Panc1 (cell line): Measurements from ENCODE around the gene PODNL1. TPM values are rescaled to one million over a fixed set of nuclear protein-coding genes. Genes with fewer than 3 reads are reported as not detected.

Experiments
- ATAC-seq: fragments of 200-7000 bp; cut with Tn5 transposase; 2 replicates; pipeline ENCODE4 v1.9.1; 2020; ENCODE audit warnings: mild to moderate bottlenecking, moderate library complexity
- BruUV-seq: library from RNA; stranded (reverse); fragments of 400-500 nt; replicated peaks from 2 replicates; lab custom pipeline; 2021; lab: Mats Ljungman, UMichigan
- CTCF ChIA-PET: fragments of 300-600 bp; sonication (Branson Sonifier 250); formaldehyde crosslinking; loops from one replicate; lab custom pipeline; 2022; ENCODE audit warnings: antibody characterized with exemption; lab: Charles Lee
- POLR2A ChIA-PET: fragments of 300-600 bp; sonication (Branson Sonifier 250); formaldehyde crosslinking; loops from one replicate; lab custom pipeline; 2022; ENCODE audit warnings: antibody characterized with exemption; lab: Charles Lee
- DNase-seq: peaks from one replicate; pipeline ENCODE4 v3.0.0-alpha.2; 2010; ENCODE audit warnings: low read depth, low spot score
- H3K27ac ChIP-seq: 2 replicates; pipeline ENCODE4 v1.5.1; 2011; ENCODE audit warnings: mild to moderate bottlenecking, low read length, inconsistent platforms
- H3K27me3 ChIP-seq: fragments of 200-500 bp; sonication (Bioruptor generic); 2 replicates; pipeline ENCODE4 v1.6.0; 2014; ENCODE audit warnings: low read length, inconsistent platforms; ENCODE audit not compliant: control insufficient read depth, insufficient read depth
- H3K36me3 ChIP-seq: fragments of 200-500 bp; sonication (Bioruptor generic); 2 replicates; pipeline ENCODE4 v1.5.1; 2014; ENCODE audit warnings: inconsistent platforms, mild to moderate bottlenecking, low read length, moderate library complexity; ENCODE audit not compliant: control insufficient read depth, insufficient read depth
- H3K4me1 ChIP-seq: 2 replicates; pipeline ENCODE4 v1.5.1; 2011; ENCODE audit warnings: inconsistent platforms, mild to moderate bottlenecking, low read length, moderate library complexity; ENCODE audit not compliant: control insufficient read depth, insufficient read depth
- H3K4me3 ChIP-seq, 2 experiments: 2 replicates each; pipeline ENCODE4 v1.5.1; 2011 to 2012; ENCODE audit warnings: low read depth in 2 of 2, low read length in 2 of 2, mild to moderate bottlenecking in 2 of 2, inconsistent platforms in 1 of 2, moderate library complexity in 1 of 2
- H3K9me3 ChIP-seq: fragments of 200-500 bp; sonication (Bioruptor generic); 2 replicates; pipeline ENCODE4 v1.5.1; 2014; ENCODE audit warnings: low read depth, mild to moderate bottlenecking, inconsistent platforms, low read length, moderate library complexity; ENCODE audit not compliant: control insufficient read depth, insufficient read depth
- CTCF ChIP-seq: fragments of 450-650 bp; IDR thresholded peaks from 2 replicates; pipeline ENCODE4 v1.5.1; 2017; ENCODE audit warnings: mild to moderate bottlenecking
- POLR2AphosphoS5 ChIP-seq: IDR thresholded peaks from 2 replicates; pipeline ENCODE4 v1.6.1; 2012; ENCODE audit warnings: mild to moderate bottlenecking, low read depth, low read length, moderate library complexity
- REST ChIP-seq, 2 experiments: IDR thresholded peaks; 2 replicates each; pipeline ENCODE4 v1.6.1; 2011 to 2012; ENCODE audit warnings: low read depth in 2 of 2, control low read depth in 1 of 2, low read length in 1 of 2, mild to moderate bottlenecking in 1 of 2, moderate library complexity in 1 of 2; ENCODE audit not compliant: insufficient read depth in 1 of 2
- SIN3A ChIP-seq: IDR thresholded peaks from 2 replicates; pipeline ENCODE4 v1.6.1; 2012; ENCODE audit warnings: low read depth, mild to moderate bottlenecking, low read length, moderate library complexity, borderline replicate concordance; ENCODE audit not compliant: insufficient read depth
- TCF7L2 ChIP-seq: IDR thresholded peaks from 2 replicates; pipeline ENCODE4 v1.6.1; 2011; ENCODE audit warnings: mild to moderate bottlenecking, low read depth, low read length, inconsistent platforms
- in situ Hi-C: cut with HindIII; loops from 2 replicates; pipeline ENCODE4 v1.10.0; 2016; ENCODE audit warnings: low sequenced_read_pairs, low pct_unique_long_range_greater_than_20kb
- intact Hi-C: fragments of 100-400 bp; cut with micrococcal nuclease; formaldehyde crosslinking; loops from one replicate; pipeline ENCODE4 v1.10.0; 2022; ENCODE audit not compliant: unreplicated experiment
- total RNA-seq: library from RNA; stranded (reverse); gene quantifications from one replicate; pipeline ENCODE4 v1.2.1, GENCODE V29; 2021; ENCODE audit not compliant: unreplicated experiment

The PODNL1 gene
- total RNA-seq, 1 experiment from 2014 or later: 1.4 TPM

- Histone ChIP-seq H3K9me3 (no peaks in the 10 kb centered on the region), H3K36me3 (no peaks in the 10 kb centered on the region), H3K27ac (no peak overlapping the region), H3K4me1 (no peaks in the 10 kb centered on the region), H3K4me3 (no peak overlapping the region), H3K27me3 (no peaks in the 10 kb centered on the region)
- in situ Hi-C loops (no loop called here), intact Hi-C loops (no loop called here)
- ChIA-PET CTCF (no interaction called here), POLR2A (no interaction called here)
- BruUV-seq: no TSS peak
- no peak for ATAC-seq
- TF ChIP-seq TCF7L2: no peak
- TF ChIP-seq REST (IDR thresholded peaks at IDR 0.05; ENCODE audit: insufficient read depth in 1 of 2, low read depth in 2 of 2, low read length in 1 of 2): no peak
- TF ChIP-seq POLR2AphosphoS5: no peak
- TF ChIP-seq SIN3A: no peak
- TF ChIP-seq CTCF: no peak
- no peak for DNase-seq
Measured at GRCh38 chr19:13979686-13980085, 41.5 kb upstream of the PODNL1 start.

- no peaks in the 10 kb centered on the region for H3K9me3 ChIP-seq
- no peak for TF ChIP-seq TCF7L2
- no TSS peak for BruUV-seq
- H3K27me3 ChIP-seq: no peaks in the 10 kb centered on the region
- no peak overlapping the region for H3K4me3 ChIP-seq
- in situ Hi-C loops: no loop called here
- no peak for DNase-seq
- intact Hi-C loops: no loop called here
- 0 out of 2 replicates have a peak, but pooled peaks have one; percentile 11 for ATAC-seq
- H3K27ac ChIP-seq: no peak overlapping the region
- ChIA-PET CTCF (no interaction called here), POLR2A (no interaction called here)
- no peaks in the 10 kb centered on the region for H3K36me3 ChIP-seq
- H3K4me1 ChIP-seq: no peaks in the 10 kb centered on the region
Measured at GRCh38 chr19:13979244-13979615, 41.0 kb upstream of the PODNL1 start.

- H3K4me1 ChIP-seq: no peaks in the 10 kb centered on the region
- no peaks in the 10 kb centered on the region for H3K9me3 ChIP-seq
- ChIA-PET POLR2A (no interaction called here), CTCF (no interaction called here)
- H3K36me3 ChIP-seq: no peaks in the 10 kb centered on the region
- DNase-seq: no peak
- H3K27ac ChIP-seq: no peak overlapping the region
- no TSS peak for BruUV-seq
- TF ChIP-seq REST (IDR thresholded peaks at IDR 0.05; ENCODE audit: insufficient read depth in 1 of 2, low read depth in 2 of 2, low read length in 1 of 2) (no peak), POLR2AphosphoS5 (no peak), SIN3A (no peak), CTCF (no peak), TCF7L2 (no peak)
- H3K27me3 ChIP-seq: no peaks in the 10 kb centered on the region
- H3K4me3 ChIP-seq: no peak overlapping the region
- intact Hi-C loops (no loop called here), in situ Hi-C loops (no loop called here)
- no peak; the same call in 1 of the 2 replicates for ATAC-seq
Measured at GRCh38 chr19:13978351-13979243, 40.4 kb upstream of the PODNL1 start.
